Myometrial cell (primary cell): Measurements from ENCODE around the gene AP3S2. TPM values are rescaled to one million over a fixed set of nuclear protein-coding genes. Genes with fewer than 3 reads are reported as not detected.

Experiments used
- total RNA-seq: library from RNA; depleted of rRNA; stranded (reverse); fragments of >200 nt; gene quantifications from 2 replicates; pipeline ENCODE4 v1.2.3, GENCODE V29; 2015

AP3S2 gene
- 45.6 and 48.0 TPM in 2 replicates for total RNA-seq

DNA sequence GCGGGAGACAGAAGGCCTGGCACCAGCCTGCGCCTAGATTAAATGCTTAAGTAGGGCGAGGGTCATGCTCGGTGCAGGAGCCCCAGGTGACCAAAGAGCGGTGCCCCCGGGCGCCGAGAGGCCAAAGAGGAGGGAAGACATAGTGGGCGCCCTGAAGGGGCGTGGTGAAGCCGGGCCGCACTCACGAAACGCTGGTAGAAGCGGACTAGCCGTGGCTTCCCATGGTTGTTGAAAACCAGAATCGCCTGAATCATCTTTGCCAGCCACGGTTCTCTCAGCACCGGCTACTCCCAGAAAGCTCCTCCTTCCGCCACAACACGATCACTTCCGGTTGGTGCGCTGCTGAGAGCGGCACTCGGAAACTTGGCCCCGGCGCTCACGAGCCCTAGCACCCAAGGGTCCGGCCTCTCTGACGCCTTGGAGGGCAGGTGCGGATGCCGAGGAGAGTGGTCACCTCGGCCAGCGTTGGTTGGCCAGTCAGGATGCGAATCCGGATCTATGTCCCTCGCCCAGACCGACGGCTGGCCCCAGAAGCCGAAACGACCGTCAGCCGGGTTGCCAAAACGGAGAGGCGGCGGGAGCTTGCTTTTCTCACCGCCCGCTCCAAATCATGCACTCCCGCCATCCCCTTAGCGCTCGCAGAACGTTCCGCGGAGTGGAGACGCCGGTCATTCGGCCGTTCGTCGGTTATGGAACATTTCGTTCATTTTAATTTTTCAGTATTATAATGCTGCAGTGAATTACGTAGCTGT lies at the start of gene AP3S2:
AP3S2 (minus strand) TSS at position 299 of the 752 bp plus-strand sequence; CDS start at position 254, 45 bp downstream.

DNA sequence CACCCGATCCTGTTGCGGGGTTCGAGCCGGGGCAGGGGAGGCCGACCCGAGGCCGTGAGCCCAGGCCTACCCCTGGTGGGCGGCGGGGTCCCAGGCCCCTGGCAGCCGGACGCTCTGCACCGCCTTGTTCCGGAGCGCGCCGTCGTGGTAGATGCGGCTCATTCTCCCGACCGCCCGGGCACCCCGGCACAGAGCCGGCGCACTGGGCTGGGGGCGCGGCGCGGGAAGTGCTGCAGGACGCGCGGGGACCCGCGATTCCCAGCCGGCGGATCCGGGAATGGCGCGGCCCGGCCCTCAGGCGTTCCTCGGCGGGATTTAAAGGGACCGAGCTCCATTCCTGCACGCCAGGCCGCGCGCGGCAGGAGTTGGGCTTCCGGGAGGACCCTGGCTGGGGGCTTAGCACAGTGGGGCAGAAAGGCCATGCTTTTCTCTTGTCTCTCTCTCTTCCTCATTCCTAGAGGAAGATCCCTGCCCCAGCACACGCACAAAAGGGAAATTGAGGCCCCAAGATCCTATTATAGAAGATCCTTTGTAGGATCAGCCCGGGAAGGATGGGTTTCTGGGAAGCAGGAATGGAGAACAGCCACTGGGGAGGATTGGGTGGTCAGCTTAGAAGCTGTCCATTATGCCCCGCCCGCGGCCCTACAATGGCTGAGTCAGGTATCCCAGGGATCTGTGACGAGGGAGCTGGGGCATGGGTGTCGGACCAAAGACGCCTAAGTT lies 19.0 kb upstream of the AP3S2 start, which contains the start of gene ARPIN:
ARPIN (minus strand) TSS at position 279 of the 723 bp plus-strand sequence; CDS start at position 162, 117 bp downstream.

Other genes starting within 250 kb of the AP3S2 start
- gene KIF7, start 238.5 kb downstream of the AP3S2 start, total RNA-seq, result 12.8 and 13.0 TPM in 2 replicates
- 0.53 TPM in 1 of 2 replicates, not detected in the other for gene PLIN1, start 214.6 kb downstream of the AP3S2 start, total RNA-seq
- gene PEX11A, start 203.2 kb downstream of the AP3S2 start, total RNA-seq, result 5.2 and 5.7 TPM in 2 replicates
- 1.2 TPM in 1 of 2 replicates, not detected in the other for gene WDR93, start 203.2 kb downstream of the AP3S2 start, total RNA-seq
- 0.18 TPM in 1 of 2 replicates, not detected in the other for gene MESP1, start 142.7 kb downstream of the AP3S2 start, total RNA-seq
- gene MESP2, start 117.7 kb downstream of the AP3S2 start, total RNA-seq, result under 0.01 and 2.8 TPM in 2 replicates
- 275 and 280 TPM in 2 replicates for gene ANPEP, start 79.1 kb downstream of the AP3S2 start, total RNA-seq
- gene ARPIN, start 19.0 kb upstream of the AP3S2 start, total RNA-seq, result 6.1 and 9.7 TPM in 2 replicates
- gene ZNF710, start 107.3 kb upstream of the AP3S2 start, total RNA-seq, result 8.1 and 8.9 TPM in 2 replicates
- 61.5 and 76.1 TPM in 2 replicates for gene IDH2, start 208.5 kb upstream of the AP3S2 start, total RNA-seq